GM13977 (cell line): ENCODE results near the gene GPBP1L1.

ENCODE experiments used
- DNase-seq: peaks from one replicate; pipeline ENCODE4 v3.0.0; 2012; ENCODE audit warnings: low spot score
- CTCF ChIP-seq: IDR thresholded peaks from 2 replicates; pipeline ENCODE4 v1.5.1; 2012; ENCODE audit warnings: mild to moderate bottlenecking, control low read depth; ENCODE audit not compliant: insufficient read depth; ENCODE audit errors: extremely low read depth, missing control alignments
- in situ Hi-C: fragments of 300-500 bp; cut with MboI; formaldehyde crosslinking; loops from one replicate; pipeline ENCODE4 v1.12.0; 2022; ENCODE audit warnings: low sequenced_read_pairs, low pct_unique_long_range_greater_than_20kb, mixed read lengths, inconsistent platforms; ENCODE audit not compliant: unreplicated experiment

The GPBP1L1 gene

GRCh38 chr1:45622524-45623394, 63.6 kb downstream of the GPBP1L1 start:
- in situ Hi-C loops, result no loop called here

GRCh38 chr1:45621895-45622523, 64.3 kb downstream of the GPBP1L1 start:
- DNase-seq, result no peak
- in situ Hi-C loops, result no loop called here
- no peak for TF ChIP-seq CTCF

More at GRCh38 chr1:45622524-45623394, 63.6 kb downstream of the GPBP1L1 start:
- no peak for DNase-seq
- no peak for TF ChIP-seq CTCF

- in situ Hi-C loops, result no loop called here
These were observed 64.9 kb downstream of the GPBP1L1 start for GRCh38 chr1:45621501-45621836.

GRCh38 chr1:45620588-45621500, 65.5 kb downstream of the GPBP1L1 start:
- TF ChIP-seq CTCF, result no peak
- in situ Hi-C loops, result no loop called here
- DNase-seq, result peak; percentile 27

More at GRCh38 chr1:45621501-45621836, 64.9 kb downstream of the GPBP1L1 start:
- no peak for TF ChIP-seq CTCF
- peak; percentile 34 for DNase-seq

GRCh38 chr1:45619149-45619921, 67.0 kb downstream of the GPBP1L1 start:
- in situ Hi-C loops, result no loop called here

More at GRCh38 chr1:45619149-45619921, 67.0 kb downstream of the GPBP1L1 start:
- no peak for DNase-seq
- TF ChIP-seq CTCF, result no peak
